HG03175 (cell line): ENCODE measurements around the gene GALNT10.
A peak's percentile ranks its signal among the peaks of the same experiment; 100 is the strongest.
"Not testable (repeated sequence)": the region's sequence is repeated elsewhere in the genome, so short reads cannot be mapped to it uniquely, and the experiment has no call there.

Experiments
- ATAC-seq: cut with Tn5 transposase; IDR thresholded peaks from one replicate; pipeline ENCODE4 v1.9.1; 2021; ENCODE audit warnings: mild to moderate bottlenecking, moderate library complexity; ENCODE audit not compliant: unreplicated experiment

Gene GALNT10

DNA sequence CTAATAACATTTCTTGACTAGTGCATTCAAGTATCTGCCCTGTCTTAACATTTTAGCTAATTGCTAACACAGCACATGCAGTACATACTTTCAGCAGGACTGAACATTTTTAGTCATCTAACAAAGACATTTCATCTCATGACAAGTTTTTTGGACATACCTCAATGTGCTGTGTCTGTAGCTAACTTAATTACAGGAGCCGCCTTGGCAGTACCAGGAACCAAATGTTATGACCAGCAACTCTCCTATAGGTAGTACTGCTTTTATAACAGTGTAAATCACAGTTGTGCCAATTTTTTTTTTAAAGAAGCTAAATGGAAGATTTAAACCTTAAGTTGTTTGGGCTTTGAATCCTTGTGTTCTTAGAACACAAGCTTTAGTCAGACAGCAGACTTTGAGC is 155.9 kb downstream of the GALNT10 start:
- ATAC-seq: no peak

- ATAC-seq: no peak
Measured at GRCh38 chr5:154349626-154350264, 159.2 kb downstream of the GALNT10 start.

DNA sequence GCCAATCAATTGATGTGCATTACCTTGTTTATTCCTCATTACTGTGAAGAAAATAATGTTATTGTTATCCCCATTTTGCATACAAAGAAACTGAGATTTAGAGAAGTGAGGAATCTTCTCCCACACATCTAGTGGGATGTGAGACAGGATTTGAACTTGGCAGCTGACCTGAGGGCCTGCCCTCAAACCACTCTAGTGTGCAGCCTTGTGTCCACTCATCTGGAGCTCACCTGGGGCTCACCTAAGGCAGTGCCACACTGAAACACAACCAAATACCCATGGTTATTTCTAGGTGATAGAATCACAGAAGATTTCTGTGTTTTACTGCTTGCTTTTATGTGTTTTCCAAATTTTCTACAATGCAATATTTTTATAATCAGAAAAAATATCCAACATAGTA is 160.6 kb downstream of the GALNT10 start:
- no peak for ATAC-seq

DNA sequence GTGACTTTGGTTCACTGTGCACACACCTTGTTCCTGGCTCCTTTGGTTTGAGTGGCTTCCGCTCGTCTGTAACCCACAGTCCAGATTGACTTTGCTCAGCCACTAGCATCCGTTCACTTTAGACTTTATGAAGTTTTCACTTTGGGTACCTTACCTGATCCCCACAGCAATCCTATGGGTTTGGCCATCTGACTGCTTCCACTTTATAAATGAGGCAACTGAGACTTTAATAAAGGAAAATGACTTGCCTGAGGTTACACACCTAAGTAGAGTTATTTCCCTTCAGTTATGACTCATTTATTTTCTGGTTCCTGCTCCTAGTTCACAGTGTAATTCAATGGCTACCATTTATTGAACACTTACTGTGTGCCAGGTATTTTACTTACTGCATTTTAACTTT is 161.0 kb downstream of the GALNT10 start:
- peak; percentile 81 for ATAC-seq

- ATAC-seq: no peak
Measured at GRCh38 chr5:154352960-154353548, 162.5 kb downstream of the GALNT10 start.

DNA sequence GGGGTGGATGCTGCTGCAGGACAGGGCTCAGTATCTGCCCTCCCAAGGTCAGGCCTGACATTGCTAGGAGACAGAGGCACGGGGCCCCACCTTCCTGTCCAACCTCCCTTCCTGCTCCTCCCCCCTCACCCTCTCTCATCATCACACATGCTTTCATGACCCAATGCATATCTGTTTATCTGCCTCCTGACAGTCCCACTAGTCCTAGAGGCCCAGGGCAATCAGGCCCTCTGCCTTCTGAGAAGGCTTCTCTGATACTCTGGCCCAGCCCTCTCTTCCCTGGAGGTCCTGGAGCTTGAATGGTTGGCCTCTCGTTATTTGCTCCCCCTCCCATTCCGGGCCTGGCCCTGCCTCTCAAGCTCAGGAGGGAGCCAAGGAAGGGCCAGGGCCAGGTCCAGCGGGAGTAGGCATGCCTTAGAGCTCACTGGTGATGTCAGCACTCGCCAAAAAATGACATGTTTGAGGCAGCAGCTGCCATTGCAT is 164.6 kb downstream of the GALNT10 start:
- ATAC-seq: no peak

DNA sequence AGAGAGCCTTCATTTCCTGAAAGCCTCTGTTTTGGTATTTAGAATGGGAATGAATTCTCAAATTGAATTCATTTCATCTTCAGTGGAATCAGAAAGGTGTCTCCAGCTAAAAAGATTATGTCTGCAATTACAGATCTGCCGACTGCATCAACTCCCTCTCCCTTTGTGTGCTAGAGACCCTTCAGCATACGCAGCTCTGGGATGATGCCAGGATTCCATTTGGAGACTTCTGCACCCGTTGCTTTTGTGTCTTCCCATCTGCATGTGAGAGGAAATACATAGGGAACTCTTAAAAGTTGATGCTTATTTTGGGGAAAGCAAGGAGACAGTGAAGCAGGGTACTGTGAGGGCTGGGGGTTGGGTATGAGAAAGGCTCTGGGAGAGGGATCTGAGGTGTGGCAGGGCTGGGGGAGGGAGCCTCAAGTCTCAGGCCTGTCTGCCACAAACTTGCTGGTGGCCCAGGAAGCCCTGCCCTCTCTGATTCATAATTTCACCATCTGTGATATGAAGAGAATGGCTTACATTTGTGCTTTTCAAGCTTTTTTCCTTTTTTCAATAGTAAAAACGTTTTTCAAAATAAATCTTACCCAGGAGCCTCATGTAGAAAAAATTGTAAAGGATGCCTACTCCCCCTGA is 165.6 kb downstream of the GALNT10 start:
- no peak for ATAC-seq

GRCh38 chr5:154356958-154357357 is 166.4 kb downstream of the GALNT10 start:
- no peak for ATAC-seq

DNA sequence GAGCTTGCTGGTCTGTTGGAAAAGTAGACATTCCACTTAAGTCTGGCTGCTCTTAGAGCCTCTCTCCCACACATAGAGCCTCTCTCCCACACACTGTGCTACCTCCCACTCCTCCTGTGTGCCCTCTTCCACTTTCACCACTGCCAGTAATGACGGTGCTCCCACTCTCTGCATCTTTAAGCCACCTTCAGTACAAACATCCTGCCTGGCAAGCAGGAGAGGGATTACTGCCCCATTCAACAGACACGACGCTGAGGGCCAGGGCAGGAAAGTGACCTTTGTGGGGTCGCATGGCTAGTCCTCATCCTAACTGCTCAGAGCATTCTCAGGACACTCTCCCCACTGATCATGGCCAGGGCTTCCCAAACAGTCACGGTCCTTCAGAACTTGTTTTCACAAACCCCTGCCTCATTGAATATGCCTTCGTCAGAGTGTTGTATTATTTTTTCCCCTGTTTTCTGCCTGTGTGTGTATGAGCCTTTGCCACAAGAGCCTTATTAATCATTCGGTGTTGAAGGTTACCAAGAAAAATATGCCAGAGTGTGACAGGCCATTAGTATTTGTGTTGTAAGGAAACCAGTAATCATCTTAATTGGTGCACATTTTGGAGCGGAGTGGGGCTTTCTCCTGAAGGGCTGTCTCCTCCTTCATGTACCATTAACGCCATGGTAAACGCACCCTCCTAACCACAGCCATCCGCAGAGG is 168.1 kb downstream of the GALNT10 start:
- ATAC-seq: no peak

GRCh38 chr5:154359221-154359573 is 168.7 kb downstream of the GALNT10 start:
- ATAC-seq: no peak

DNA sequence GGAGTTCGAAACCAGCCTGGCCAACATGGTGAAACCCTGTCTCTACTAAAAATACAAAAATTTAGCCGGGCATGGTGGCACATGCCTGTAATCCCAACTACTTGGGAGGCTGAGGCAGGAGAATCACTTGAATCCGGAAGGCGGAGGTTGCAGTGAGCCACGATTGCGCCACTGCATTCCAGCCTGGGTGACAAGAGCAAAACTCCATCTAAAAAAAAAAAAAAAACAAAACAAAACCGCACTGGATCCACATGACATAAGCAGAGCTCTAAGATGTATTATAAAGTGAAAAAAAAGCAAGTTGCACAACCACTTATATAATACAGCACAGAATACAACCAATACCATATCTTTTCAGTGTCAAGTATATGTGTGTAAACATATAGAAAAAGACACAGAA is 169.7 kb downstream of the GALNT10 start:
- ATAC-seq: not testable (repeated sequence)

GRCh38 chr5:154363411-154363810 is 172.9 kb downstream of the GALNT10 start:
- no peak for ATAC-seq

DNA sequence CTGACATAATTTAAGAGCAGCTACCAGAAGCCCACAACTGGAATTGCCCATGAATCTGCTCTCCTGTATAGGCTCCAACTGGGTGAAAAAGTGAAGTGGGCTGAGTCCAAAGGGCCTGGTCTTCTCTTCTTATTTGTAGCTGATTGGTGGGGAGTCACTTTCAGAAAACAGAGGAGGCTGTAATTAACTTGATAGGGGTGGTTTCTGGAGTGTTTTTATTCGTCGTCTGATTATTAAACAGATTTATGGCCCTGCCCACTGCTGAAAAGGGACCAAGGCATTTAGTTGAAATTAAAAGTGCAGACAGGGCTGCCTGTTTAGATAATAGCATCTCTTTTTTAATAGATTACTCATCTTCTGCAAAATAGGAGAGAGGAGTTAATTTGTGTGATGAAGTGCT is 174.2 kb downstream of the GALNT10 start:
- no peak for ATAC-seq

DNA sequence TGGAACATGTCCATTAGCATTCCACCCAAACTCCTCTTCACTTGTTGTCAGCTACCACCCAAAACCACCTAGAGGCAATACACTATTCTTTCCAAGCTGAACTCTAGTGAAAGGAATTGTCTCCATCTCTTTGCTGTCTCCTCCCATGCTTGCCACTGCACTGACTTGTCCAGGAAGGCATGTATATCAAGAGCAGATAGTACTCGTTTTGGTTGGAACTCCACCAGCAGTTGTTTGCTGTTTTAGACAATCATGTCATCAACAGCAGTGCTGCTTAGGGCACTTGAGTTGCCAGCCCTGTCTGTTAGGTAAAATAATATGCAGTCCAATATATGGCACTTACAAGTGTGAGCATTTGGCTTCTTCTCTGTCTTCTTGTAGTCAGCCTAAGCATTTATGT is 175.3 kb downstream of the GALNT10 start:
- ATAC-seq: no peak

DNA sequence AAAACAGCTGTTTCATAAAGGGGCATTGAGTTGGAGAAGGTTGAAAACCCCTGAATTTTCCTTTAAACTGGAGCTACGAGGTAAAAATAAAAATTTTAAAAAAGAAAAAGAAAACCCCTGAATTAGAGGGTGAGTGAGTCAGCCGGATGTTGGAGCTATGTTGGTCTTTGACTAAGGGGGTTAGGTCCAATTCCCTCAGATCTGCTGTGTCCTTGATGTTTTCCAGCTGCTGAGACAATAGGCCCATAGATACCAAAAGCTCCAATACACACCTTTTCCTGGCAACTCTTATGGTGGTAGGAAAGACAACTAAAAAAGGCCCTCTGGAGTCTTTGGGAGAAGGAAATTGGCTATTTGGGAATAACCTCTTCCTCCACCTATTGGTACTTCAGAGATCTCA is 175.8 kb downstream of the GALNT10 start:
- no peak for ATAC-seq

DNA sequence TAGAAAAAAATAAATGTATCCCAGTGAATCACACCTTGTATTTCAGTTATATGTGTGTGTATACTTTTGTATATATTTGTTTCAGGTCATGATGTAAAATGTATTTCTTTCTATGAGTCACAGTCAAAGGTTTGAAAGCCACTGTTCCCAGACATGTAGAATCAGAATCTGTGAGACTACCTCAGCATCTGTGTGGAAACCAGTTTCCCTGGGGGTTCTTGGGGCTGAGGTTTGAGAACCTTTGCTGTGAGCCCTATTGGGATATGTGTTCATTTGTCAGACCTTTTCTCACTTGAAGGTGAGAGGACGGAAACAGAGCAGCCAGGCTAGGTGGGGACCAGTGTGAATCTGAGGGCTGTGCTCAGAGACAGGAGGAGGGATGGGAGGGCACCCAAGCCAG is 176.6 kb downstream of the GALNT10 start:
- ATAC-seq: no peak

- ATAC-seq: no peak
Measured at GRCh38 chr5:154368041-154368800, 177.7 kb downstream of the GALNT10 start.

GRCh38 chr5:154369682-154370081 is 179.1 kb downstream of the GALNT10 start:
- no peak for ATAC-seq

- ATAC-seq: no peak
Measured at GRCh38 chr5:154370119-154370518, 179.6 kb downstream of the GALNT10 start.

- no peak for ATAC-seq
Measured at GRCh38 chr5:154370813-154371212, 180.3 kb downstream of the GALNT10 start.

DNA sequence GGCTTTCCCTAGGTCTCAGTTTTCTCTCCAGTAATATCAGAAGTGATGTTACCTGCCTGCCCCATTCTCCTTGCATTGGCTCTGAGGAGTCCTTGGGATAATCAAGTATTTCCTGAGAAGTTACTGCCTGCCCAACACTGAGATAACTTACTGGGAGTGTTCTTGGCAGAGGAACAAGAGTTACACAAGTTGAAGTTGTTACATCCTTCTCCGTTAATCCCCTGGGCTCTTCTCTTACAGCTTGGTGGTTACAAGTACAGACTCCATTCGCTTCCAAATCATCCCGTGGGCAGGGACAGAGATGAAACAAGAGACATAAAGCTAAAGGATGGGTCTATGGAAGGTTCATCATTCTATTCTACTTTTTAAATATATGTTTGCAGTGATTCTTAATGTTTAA is 181.2 kb downstream of the GALNT10 start:
- ATAC-seq: no peak
